Measurements from ENCODE around the gene CYGB.

Gene CYGB

GRCh38 chr17:76582660-76583059 lies 45.2 kb upstream of the CYGB start:
- DNase-seq (ENCODE audit: low read depth) = no peak
- TF ChIP-seq CTCF (conservative IDR thresholded peaks at IDR 0.05; ENCODE audit: control insufficient read depth, insufficient read depth, low read depth, low read length) = no peak
- no peak overlapping the region for H3K4me3 ChIP-seq (ENCODE audit: control insufficient read depth, low read depth, low read length)

- no peak for TF ChIP-seq CTCF (conservative IDR thresholded peaks at IDR 0.05; ENCODE audit: control insufficient read depth, insufficient read depth, low read depth, low read length)
- no peak for DNase-seq (ENCODE audit: low read depth)
- H3K4me3 ChIP-seq (ENCODE audit: control insufficient read depth, low read depth, low read length) = no peak overlapping the region
Observed at GRCh38 chr17:76581515-76581914, 44.0 kb upstream of the CYGB start.

- no peak overlapping the region for H3K4me3 ChIP-seq (ENCODE audit: control insufficient read depth, low read depth, low read length)
- DNase-seq (ENCODE audit: low read depth) = no peak
- no peak for TF ChIP-seq CTCF (conservative IDR thresholded peaks at IDR 0.05; ENCODE audit: control insufficient read depth, insufficient read depth, low read depth, low read length)
Observed at GRCh38 chr17:76579281-76579680, 41.8 kb upstream of the CYGB start.

- DNase-seq (ENCODE audit: low read depth) = no peak
- TF ChIP-seq CTCF (conservative IDR thresholded peaks at IDR 0.05; ENCODE audit: control insufficient read depth, insufficient read depth, low read depth, low read length) = no peak
Observed at GRCh38 chr17:76578376-76578775, 40.9 kb upstream of the CYGB start.

GRCh38 chr17:76577876-76578275 lies 40.4 kb upstream of the CYGB start:
- no peak for DNase-seq (ENCODE audit: low read depth)
- TF ChIP-seq CTCF (conservative IDR thresholded peaks at IDR 0.05; ENCODE audit: control insufficient read depth, insufficient read depth, low read depth, low read length) = no peak
- H3K4me3 ChIP-seq (ENCODE audit: control insufficient read depth, low read depth, low read length) = no peak overlapping the region

More at GRCh38 chr17:76578376-76578775, 40.9 kb upstream of the CYGB start:
- no peak overlapping the region for H3K4me3 ChIP-seq (ENCODE audit: control insufficient read depth, low read depth, low read length)

- no peak overlapping the region for H3K4me3 ChIP-seq (ENCODE audit: control insufficient read depth, low read depth, low read length)
- DNase-seq (ENCODE audit: low read depth) = no peak
- no peak for TF ChIP-seq CTCF (conservative IDR thresholded peaks at IDR 0.05; ENCODE audit: control insufficient read depth, insufficient read depth, low read depth, low read length)
Observed at GRCh38 chr17:76576189-76576588, 38.7 kb upstream of the CYGB start.

- DNase-seq (ENCODE audit: low read depth) = no peak
Observed at GRCh38 chr17:76575570-76575969, 38.1 kb upstream of the CYGB start.

More at GRCh38 chr17:76575570-76575969, 38.1 kb upstream of the CYGB start:
- no peak for TF ChIP-seq CTCF (conservative IDR thresholded peaks at IDR 0.05; ENCODE audit: control insufficient read depth, insufficient read depth, low read depth, low read length)
- no peak overlapping the region for H3K4me3 ChIP-seq (ENCODE audit: control insufficient read depth, low read depth, low read length)
